Stimulated activated memory B cell treated with anti-CD40 and anti-IgM and Interleukin-4, amounts not matched to agents 10 μg/mL and 1 μg/mL and 100 μg/mL, for 72 hours (primary cell): ENCODE results near the gene DHX30.
"Not testable (repeated sequence)": the region's sequence is repeated elsewhere in the genome, so short reads cannot be mapped to it uniquely, and the experiment has no call there.

Experiments
- ATAC-seq: fragments of 150-1000 bp; cut with Tn5 transposase; 2 replicates; pipeline ENCODE4 v1.10.0; 2021
- H3K27ac Mint-ChIP-seq: one replicate; pipeline ENCODE4 v1.8.0; 2022; ENCODE audit warnings: mild to moderate bottlenecking, mixed read lengths
- H3K27me3 Mint-ChIP-seq: one replicate; pipeline ENCODE4 v1.8.0; 2022; ENCODE audit warnings: mixed read lengths
- H3K36me3 Mint-ChIP-seq: one replicate; pipeline ENCODE4 v1.8.0; 2022; ENCODE audit warnings: mixed read lengths
- H3K4me1 Mint-ChIP-seq: one replicate; pipeline ENCODE4 v1.8.0; 2022; ENCODE audit warnings: mixed read lengths
- H3K4me3 Mint-ChIP-seq: one replicate; pipeline ENCODE4 v1.8.0; 2022; ENCODE audit warnings: mild to moderate bottlenecking, moderate library complexity, mixed read lengths
- H3K9me3 Mint-ChIP-seq: one replicate; pipeline ENCODE4 v1.8.0; 2022; ENCODE audit warnings: mixed read lengths

DHX30 gene, protein sequence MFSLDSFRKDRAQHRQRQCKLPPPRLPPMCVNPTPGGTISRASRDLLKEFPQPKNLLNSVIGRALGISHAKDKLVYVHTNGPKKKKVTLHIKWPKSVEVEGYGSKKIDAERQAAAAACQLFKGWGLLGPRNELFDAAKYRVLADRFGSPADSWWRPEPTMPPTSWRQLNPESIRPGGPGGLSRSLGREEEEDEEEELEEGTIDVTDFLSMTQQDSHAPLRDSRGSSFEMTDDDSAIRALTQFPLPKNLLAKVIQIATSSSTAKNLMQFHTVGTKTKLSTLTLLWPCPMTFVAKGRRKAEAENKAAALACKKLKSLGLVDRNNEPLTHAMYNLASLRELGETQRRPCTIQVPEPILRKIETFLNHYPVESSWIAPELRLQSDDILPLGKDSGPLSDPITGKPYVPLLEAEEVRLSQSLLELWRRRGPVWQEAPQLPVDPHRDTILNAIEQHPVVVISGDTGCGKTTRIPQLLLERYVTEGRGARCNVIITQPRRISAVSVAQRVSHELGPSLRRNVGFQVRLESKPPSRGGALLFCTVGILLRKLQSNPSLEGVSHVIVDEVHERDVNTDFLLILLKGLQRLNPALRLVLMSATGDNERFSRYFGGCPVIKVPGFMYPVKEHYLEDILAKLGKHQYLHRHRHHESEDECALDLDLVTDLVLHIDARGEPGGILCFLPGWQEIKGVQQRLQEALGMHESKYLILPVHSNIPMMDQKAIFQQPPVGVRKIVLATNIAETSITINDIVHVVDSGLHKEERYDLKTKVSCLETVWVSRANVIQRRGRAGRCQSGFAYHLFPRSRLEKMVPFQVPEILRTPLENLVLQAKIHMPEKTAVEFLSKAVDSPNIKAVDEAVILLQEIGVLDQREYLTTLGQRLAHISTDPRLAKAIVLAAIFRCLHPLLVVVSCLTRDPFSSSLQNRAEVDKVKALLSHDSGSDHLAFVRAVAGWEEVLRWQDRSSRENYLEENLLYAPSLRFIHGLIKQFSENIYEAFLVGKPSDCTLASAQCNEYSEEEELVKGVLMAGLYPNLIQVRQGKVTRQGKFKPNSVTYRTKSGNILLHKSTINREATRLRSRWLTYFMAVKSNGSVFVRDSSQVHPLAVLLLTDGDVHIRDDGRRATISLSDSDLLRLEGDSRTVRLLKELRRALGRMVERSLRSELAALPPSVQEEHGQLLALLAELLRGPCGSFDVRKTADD

GRCh38 chr3:47802734-47803479, at the start of gene DHX30:
TSS of gene DHX30 (plus strand) at chr3:47803138. CDS start at chr3:47810684, 7,546 bp downstream.
- peak; percentile 97 for ATAC-seq
- peak within 1 kb of the TSS; percentile 87 for H3K27ac Mint-ChIP-seq
- no peaks in the 10 kb centered on the region for H3K27me3 Mint-ChIP-seq
- H3K4me1 Mint-ChIP-seq, result peaks cover 11% of the 10 kb centered on the region
- no peaks in the 10 kb centered on the region for H3K36me3 Mint-ChIP-seq
- no peaks in the 10 kb centered on the region for H3K9me3 Mint-ChIP-seq
- peak within 1 kb of the TSS; percentile 97 for H3K4me3 Mint-ChIP-seq

DNA sequence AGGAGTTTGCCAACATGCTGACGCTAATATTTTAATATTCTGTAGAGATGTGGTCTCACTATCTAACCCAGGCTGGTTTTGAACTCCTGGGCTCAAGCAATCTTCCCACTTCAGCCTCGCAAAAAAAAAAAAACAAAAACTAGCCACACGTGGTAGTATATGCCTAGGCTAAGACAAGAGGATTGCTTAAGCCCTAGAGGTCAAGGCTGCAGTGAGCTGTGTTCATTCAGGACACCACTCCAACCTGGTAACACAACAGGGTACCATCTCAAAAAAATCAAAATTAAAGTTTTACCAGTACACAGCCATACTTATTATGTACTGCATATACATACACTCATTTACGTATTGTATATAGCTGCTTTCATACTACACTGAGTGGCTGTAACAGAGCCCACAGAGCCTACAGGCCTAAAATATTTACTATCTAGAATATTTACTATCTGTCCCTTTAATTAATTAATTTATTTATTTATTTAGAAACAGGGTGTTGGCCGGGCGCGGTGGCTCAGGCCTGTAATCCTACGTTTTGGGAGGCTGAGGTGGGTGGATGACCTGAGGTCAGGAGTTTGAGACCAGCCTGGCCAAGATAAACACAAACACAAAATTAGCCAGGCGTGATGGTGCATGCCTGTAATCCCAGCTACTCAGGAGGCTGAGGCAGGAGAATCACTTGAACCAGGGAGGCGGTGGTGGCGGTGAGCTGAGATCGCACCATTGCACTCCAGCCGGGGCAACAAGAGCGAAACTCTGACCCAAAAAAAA, 44.5 kb upstream of the DHX30 start:
- no peak overlapping the region for H3K27ac Mint-ChIP-seq

GRCh38 chr3:47760207-47760606, 42.7 kb upstream of the DHX30 start:
- not testable (repeated sequence) for H3K4me3 Mint-ChIP-seq, ATAC-seq, H3K27me3 Mint-ChIP-seq, H3K9me3 Mint-ChIP-seq
- Mint-ChIP-seq H3K4me1 (peaks cover 26% of the 10 kb centered on the region), H3K36me3 (peaks cover 37% of the 10 kb centered on the region), H3K27ac (peak overlapping the region; percentile 48)

More for the DNA sequence above, 44.5 kb upstream of the DHX30 start:
- no peaks in the 10 kb centered on the region for H3K27me3 Mint-ChIP-seq
- H3K4me1 Mint-ChIP-seq, result peaks cover 26% of the 10 kb centered on the region
- no peaks in the 10 kb centered on the region for H3K9me3 Mint-ChIP-seq
- H3K36me3 Mint-ChIP-seq, result peaks cover 29% of the 10 kb centered on the region
- ATAC-seq, result no peak
- no peak overlapping the region for H3K4me3 Mint-ChIP-seq

DNA sequence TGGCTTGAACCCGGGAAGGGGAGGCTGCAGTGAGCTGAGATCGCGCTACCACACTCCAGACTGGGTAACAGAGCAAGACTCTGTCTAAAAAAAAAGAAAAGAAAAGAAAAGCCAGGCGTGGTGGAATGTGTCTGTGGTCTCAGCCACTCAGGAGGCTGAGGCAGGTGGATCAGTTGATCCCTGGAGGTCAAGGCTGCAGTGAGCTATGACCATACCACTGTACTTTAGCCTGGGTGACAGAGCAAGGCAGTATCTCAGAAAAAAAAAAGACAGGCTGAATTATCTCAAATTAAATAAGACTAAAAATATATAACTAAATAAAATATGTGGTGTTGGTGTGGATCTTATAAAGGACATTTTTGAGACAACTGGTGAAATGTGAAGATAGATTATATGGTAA, 41.9 kb upstream of the DHX30 start:
- no peaks in the 10 kb centered on the region for H3K9me3 Mint-ChIP-seq
- no peak for ATAC-seq
- H3K4me3 Mint-ChIP-seq, result no peak overlapping the region
- peaks cover 26% of the 10 kb centered on the region for H3K4me1 Mint-ChIP-seq
- peak overlapping the region; percentile 48 for H3K27ac Mint-ChIP-seq
- H3K27me3 Mint-ChIP-seq, result no peaks in the 10 kb centered on the region
- H3K36me3 Mint-ChIP-seq, result peaks cover 42% of the 10 kb centered on the region

- ATAC-seq, result no peak
- Mint-ChIP-seq H3K27ac (peak overlapping the region; percentile 57), H3K9me3 (no peaks in the 10 kb centered on the region)
These were observed 40.7 kb upstream of the DHX30 start for GRCh38 chr3:47762233-47762632.

GRCh38 chr3:47766186-47766585, 36.8 kb upstream of the DHX30 start:
- peaks cover 20% of the 10 kb centered on the region for H3K4me1 Mint-ChIP-seq
- H3K4me3 Mint-ChIP-seq, result no peak overlapping the region
- no peaks in the 10 kb centered on the region for H3K9me3 Mint-ChIP-seq
- no peak for ATAC-seq
- no peak overlapping the region for H3K27ac Mint-ChIP-seq
- peaks cover 38% of the 10 kb centered on the region for H3K36me3 Mint-ChIP-seq
- no peaks in the 10 kb centered on the region for H3K27me3 Mint-ChIP-seq

More at GRCh38 chr3:47762233-47762632, 40.7 kb upstream of the DHX30 start:
- H3K4me1 Mint-ChIP-seq, result peaks cover 21% of the 10 kb centered on the region
- H3K27me3 Mint-ChIP-seq, result no peaks in the 10 kb centered on the region
- H3K36me3 Mint-ChIP-seq, result peaks cover 31% of the 10 kb centered on the region
- H3K4me3 Mint-ChIP-seq, result no peak overlapping the region

DNA sequence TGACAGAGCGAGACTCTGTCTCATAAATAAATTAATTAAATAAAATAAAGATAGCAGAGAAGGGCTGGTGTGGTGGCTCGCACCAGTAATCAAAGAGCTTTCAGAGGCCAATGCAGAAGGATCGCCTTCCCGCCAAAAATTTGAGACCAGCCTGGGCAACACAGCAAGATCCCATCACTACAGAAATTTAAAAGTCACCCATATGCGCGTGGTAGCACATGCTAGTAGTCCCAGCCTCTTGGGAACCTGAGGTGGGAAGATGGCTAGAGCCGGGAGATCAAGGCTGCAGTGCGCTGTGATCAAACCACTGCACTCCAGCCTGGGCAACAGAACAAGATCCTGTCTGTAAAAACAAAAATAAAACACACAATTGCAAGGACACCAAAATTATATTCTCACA, 30.9 kb upstream of the DHX30 start:
- H3K4me1 Mint-ChIP-seq, result peaks cover 20% of the 10 kb centered on the region
- no peaks in the 10 kb centered on the region for H3K27me3 Mint-ChIP-seq
- ATAC-seq, result no peak
- no peaks in the 10 kb centered on the region for H3K9me3 Mint-ChIP-seq
- H3K36me3 Mint-ChIP-seq, result peaks cover 31% of the 10 kb centered on the region
- H3K4me3 Mint-ChIP-seq, result no peak overlapping the region
- no peak overlapping the region for H3K27ac Mint-ChIP-seq

DNA sequence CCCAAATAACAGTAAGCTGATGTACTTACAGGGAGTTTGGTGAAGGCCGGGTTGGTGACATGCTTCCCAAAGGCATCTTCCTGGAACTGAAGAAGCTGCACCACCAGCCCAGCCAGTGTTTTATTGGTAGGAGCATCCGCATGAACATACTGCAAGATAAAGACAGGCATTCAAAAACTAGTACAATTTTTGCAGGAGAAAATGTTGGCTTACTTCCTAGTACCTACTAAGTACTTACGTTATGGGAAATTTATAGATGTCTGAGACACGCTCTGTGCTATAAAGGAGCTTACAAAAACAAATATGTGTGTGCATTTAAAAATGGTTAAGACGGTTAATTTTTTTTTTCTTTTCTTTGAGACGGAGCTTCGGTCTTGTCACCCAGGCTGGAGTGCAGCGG, 30.1 kb upstream of the DHX30 start:
- ATAC-seq, result no peak
- peaks cover 20% of the 10 kb centered on the region for H3K4me1 Mint-ChIP-seq

DNA sequence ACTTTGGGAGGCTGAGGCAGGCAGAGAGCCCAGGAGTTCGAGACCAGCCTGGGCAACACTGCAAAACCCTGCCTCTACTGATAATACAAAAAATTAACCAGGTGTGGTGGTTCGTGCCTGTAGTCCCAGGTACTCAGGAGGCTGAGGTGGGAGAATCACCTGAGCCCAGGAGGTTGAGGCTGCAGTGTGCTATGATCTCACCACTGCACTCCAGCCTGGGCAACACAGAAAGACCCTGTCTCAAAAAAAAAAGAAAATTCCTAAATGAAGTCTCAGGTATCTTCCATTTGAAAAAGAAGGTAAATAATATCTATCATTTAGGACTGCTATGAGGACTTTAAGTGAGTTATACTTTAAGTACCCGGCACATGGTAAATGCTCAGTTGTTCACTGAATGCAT, 24.2 kb upstream of the DHX30 start:
- Mint-ChIP-seq H3K4me3 (peak overlapping the region; percentile 31), H3K36me3 (peaks cover 13% of the 10 kb centered on the region), H3K27ac (peak overlapping the region; percentile 17), H3K4me1 (peaks cover 31% of the 10 kb centered on the region), H3K27me3 (no peaks in the 10 kb centered on the region), H3K9me3 (no peaks in the 10 kb centered on the region)
- no peak for ATAC-seq

More for the DNA sequence above, 30.1 kb upstream of the DHX30 start:
- H3K27ac Mint-ChIP-seq, result no peak overlapping the region
- H3K36me3 Mint-ChIP-seq, result peaks cover 31% of the 10 kb centered on the region
- H3K9me3 Mint-ChIP-seq, result no peaks in the 10 kb centered on the region
- H3K4me3 Mint-ChIP-seq, result no peak overlapping the region
- no peaks in the 10 kb centered on the region for H3K27me3 Mint-ChIP-seq

GRCh38 chr3:47780741-47781684, 21.9 kb upstream of the DHX30 start:
- Mint-ChIP-seq H3K27me3 (no peaks in the 10 kb centered on the region), H3K4me3 (peak overlapping the region; percentile 95), H3K4me1 (peaks cover 23% of the 10 kb centered on the region), H3K36me3 (peaks cover 6% of the 10 kb centered on the region), H3K27ac (peak overlapping the region; percentile 96), H3K9me3 (no peaks in the 10 kb centered on the region)
- peak; percentile 70 for ATAC-seq

GRCh38 chr3:47781685-47782445, 21.1 kb upstream of the DHX30 start, which contains the start of gene SMARCC1:
TSS of gene SMARCC1 (minus strand) at chr3:47781893. CDS start at chr3:47781797, 96 bp downstream.
- Mint-ChIP-seq H3K27ac (peak within 1 kb of the TSS; percentile 96), H3K4me3 (peak within 1 kb of the TSS; percentile 95), H3K36me3 (peaks cover 6% of the 10 kb centered on the region), H3K4me1 (peaks cover 23% of the 10 kb centered on the region), H3K27me3 (no peaks in the 10 kb centered on the region), H3K9me3 (no peaks in the 10 kb centered on the region)
- peak; percentile 94 for ATAC-seq

DNA sequence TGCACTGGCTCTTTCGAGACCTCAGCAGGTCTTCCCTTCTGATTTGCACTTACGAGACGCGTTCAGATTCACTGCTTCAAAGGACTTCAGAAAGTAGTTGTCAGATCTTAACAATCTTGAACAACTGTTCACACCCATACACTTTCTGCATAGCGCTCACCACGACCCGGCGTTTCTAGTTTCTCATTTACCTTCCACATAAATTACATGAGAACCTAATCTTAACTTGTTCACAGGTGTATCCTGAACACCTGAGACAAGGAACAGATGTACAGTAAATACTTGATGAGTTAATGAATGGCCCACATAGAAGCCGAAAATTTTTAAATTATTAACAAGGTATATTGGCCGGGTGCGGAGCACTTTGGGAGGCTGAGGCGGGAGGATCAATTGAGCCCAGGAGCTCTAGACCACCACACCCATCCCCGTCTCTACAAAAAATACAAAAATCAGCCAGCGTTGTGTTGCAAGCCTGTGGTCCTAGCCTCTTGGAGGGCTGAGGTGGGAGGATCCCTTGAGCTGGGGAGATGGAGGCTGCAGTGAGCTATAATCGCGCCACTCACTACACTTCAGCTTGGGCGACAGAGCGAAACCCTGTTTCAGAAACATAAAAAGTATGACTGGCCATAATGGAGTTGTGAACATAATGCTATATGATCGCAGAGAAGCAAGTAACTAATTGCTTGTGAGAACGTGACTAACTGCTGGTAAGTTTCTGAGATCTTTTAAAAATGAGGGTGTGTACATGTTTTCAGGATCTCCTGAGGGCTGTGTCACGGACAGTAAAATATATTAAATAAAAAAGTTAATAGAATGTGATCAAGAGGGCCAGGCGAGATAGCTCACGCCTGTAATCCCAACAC, 20.3 kb upstream of the DHX30 start:
- H3K36me3 Mint-ChIP-seq, result peaks cover 6% of the 10 kb centered on the region
- peak overlapping the region; percentile 95 for H3K4me3 Mint-ChIP-seq
- no peaks in the 10 kb centered on the region for H3K9me3 Mint-ChIP-seq
- H3K27ac Mint-ChIP-seq, result peak overlapping the region; percentile 96
- H3K27me3 Mint-ChIP-seq, result no peaks in the 10 kb centered on the region
- no peak for ATAC-seq
- peaks cover 23% of the 10 kb centered on the region for H3K4me1 Mint-ChIP-seq
